GM19468 (cell line): ENCODE data around the gene DNAH14.
"Not testable (repeated sequence)": the region's sequence is repeated elsewhere in the genome, so short reads cannot be mapped to it uniquely, and the experiment has no call there.

Source experiments
- ATAC-seq: cut with Tn5 transposase; IDR thresholded peaks from one replicate; pipeline ENCODE4 v1.9.1; 2021; ENCODE audit warnings: mild to moderate bottlenecking, moderate library complexity, moderate number of reproducible peaks; ENCODE audit not compliant: unreplicated experiment; ENCODE audit errors: extremely low read depth

DNAH14 gene

DNA sequence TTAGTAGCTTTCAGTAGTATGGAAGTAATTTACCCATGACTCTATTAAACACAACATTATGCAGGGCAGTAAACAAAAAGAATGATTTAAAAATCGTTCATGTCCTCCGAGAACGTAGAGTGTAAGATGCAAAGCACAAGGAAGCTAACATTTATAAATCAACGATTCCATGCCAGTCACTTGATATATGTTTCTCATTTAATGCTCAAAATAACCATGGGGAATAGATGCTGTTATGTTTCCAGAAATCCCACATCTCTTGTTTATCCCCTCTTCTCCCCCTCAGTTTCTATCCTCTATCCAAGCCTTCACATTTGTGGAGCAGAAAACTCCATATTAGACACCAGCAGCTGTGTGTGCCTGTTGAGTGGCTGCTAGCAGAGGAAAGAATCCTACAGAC, 445.5 kb downstream of the DNAH14 start:
- no peak for ATAC-seq

DNA sequence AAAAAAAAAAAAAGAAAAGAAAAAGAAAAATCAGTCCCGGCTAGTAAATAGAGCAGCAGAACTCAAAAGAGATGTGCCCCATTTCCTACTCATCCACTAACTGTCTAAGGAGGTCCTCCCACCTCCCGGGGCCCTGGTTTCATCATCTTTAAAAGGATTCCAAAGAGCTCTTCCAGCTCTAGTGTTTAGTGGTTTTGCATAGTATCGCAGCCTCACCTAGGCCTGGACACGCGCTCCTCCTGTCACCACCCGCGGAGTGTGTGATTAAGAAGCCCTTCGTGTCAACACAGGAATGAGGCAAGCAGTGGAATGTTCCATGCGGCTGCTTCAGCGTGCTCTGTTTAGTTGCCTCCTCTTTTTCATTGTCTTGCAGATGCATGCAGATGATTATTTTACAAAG, 449.4 kb downstream of the DNAH14 start:
- ATAC-seq, result no peak

DNA sequence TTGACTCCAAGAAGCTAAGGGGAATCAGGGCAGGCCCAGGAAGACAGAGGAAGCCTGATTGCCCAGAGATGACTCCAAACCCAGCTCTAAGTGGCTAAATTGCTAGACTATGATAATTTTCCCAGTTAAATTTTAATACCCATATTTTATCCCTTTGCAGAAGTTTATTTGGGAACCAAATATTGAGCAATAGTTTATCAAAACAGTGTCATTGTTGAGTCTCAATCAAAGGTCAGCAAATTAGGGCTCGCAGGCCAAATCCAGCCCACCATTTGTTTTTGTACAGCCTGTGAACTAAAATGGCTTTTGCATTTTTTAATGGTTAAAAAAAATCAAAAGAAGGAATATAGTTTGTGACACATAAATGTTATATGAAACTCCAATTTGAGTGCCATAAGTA, 451.2 kb downstream of the DNAH14 start:
- no peak for ATAC-seq

DNA sequence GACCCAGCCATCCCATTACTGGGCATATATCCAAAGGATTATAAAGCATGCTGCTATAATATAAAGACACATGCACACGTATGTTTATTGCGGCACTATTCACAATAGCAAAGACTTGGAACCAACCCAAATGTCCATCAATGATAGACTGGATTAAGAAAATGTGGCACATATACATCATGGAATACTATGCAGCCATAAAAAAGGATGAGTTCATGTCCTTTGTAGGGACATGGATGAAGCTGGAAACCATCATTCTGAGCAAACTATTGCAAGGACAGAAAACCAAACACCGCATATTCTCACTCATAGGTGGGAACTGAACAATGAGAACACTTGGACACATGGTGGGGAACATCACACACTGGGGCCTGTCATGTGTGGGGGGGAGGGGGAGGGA, 457.4 kb downstream of the DNAH14 start:
- ATAC-seq, result not testable (repeated sequence)

DNA sequence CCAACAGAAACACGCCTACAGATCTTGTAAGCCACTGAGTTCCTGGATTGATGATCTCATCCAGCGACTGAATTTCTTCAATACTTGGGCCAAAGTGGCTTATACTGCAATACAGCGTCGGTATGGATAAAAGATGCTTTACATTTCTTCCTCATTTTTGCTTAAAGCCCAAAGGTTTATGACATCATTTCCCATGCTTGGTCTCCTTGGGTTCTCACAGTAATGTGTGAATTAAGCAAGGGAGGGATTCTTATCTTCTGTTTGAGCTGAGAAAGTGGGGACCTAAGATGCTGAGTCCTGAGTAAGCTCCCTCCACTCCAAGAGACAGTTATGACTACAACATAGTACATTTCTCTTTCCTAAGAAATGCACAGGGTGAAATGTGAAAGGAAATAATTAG, 458.9 kb downstream of the DNAH14 start:
- ATAC-seq, result no peak

DNA sequence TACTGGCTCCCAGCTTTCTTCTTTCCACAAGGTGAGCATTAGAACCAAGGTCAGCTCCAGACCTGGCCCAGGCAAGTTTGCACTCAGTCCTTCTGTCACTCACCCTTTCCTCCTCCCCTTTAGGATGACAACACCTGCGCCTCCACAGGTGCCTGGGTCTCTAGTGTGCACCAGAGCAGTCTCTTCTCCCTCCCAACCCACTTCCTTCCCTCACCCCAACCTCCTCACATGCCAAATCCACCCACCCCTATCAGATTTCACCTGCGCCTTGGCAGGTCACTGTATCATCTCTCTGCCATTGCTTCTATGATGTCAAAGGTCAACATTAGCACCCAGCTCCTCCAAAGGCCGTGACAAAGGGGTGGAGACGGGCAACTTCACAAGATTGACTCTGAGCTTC, 460.4 kb downstream of the DNAH14 start:
- ATAC-seq, result no peak

DNA sequence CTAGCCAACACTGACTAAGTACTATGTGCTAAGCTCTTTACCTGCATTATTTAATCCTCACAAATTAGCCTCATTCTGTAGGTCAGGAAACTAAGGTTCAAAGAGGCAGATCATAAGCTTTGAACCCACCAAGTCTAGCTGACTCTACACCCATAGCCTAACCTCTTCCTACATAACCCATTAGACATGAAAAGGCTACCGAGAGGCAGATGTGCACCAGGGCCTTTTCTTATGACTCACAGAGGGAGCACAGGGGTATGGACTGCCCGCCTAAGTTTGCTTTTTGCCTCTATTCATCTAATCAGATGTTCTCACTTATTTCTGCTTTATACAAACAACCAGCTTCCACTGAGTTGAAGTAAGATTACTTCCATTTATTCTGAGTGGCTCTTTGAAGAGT, 466.9 kb downstream of the DNAH14 start:
- ATAC-seq, result no peak

DNA sequence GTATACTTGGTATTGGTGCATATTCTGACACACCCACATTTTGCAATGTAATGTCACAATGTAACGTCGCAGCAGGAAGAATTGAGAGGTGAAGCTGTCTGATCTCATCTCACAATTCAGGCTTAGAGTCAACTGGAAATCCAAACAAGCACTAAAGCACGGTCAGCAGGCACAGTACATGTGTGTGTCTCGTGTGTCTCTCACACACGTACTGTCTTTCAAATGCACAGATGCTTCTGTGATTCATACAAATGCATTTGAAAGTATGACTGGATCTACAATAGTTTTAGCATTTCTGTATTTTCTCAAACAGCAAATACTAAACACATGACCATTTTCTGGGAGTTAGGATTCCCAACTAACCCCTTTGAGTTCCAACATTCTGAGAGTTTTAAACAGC, 471.5 kb downstream of the DNAH14 start:
- ATAC-seq, result no peak

DNA sequence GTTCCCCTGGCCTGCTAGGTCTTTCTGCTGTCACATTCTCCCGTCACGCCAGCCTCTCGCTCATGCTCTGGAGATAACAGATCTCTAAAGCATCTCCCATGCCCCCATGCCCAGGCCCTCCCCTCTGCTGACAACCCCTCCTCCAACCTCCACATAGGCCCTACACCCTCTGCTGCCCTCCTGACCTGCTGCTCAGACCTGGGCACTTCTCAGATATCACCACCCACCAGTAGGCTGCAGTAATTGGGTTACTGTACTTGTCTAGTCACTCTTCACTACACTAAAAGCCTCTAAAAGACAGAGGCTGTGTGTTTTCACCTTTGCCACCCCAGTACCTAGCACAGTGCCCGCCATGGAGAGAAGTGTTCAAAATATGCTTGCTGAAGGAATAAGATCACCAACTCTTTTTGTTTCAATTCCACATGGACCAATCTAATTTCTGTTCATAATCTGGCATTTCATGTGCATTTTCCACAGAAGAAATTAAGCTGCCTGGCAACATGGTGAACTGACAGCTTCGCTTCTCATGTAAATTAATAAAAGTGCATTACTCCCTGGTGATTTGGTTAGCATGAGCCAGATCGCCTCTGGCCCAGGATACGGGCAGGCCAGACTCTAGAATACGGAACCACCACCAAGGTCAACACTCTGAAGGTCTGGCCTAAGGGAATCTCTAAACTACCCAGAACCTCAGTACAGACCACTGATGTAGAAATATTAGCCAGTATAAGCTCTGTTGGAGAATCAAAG, 477.7 kb downstream of the DNAH14 start:
- no peak for ATAC-seq

DNA sequence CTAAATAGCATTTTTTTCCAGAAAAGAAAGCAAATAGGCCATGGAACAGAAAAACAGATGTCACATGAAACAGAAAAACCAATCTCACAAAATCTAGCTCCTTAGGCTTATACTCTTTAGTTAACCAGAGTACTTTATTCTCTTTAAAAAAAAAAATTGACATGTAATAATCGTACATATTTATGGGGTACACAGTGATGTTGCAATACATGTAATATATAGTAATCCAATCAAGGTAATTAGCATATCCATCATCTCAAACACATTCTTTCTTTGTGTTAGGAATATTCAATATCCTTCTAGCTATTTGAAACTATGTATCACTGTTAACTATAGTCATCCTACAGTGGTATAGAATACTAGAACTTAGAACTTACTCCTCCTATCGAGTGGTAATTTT, 478.3 kb downstream of the DNAH14 start:
- ATAC-seq, result no peak

DNA sequence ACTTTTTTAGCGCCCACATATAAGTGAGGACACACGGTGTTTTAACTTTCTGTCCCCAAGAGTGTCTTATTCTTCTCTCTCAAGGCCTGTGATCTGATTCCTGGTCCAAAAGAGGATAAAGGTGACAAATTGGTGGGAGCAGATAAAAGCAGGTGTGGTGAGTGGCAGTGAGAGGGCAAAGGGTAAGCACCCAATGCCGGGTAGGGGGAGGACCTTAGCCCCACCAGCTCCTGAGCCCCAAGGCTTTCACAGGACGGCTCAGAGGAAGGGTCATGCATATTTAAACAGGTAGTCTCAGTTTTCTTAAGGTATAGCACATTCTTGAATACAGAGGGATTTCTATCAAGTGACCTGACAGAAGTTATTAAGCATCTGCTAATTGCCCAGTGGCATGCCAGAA, 478.8 kb downstream of the DNAH14 start:
- no peak for ATAC-seq

DNA sequence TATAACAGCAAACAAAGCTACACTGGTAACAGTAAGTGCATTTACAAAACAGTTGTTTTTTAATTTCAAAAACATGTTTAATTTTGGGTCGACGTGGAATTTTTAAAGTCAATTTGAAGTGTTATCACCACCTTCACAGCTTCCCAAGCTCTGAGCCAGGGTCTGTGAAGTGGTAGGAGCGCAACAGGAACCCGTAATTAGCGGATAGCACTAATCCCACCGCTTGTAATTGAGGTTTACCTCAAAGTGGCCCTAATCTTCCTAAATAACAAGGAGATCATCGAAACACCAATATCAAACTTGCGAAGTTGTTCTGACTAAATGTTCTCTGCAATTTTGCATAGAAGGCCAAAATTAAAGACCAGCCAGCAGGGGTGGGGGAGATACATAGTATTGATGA, 479.6 kb downstream of the DNAH14 start:
- ATAC-seq, result no peak

DNA sequence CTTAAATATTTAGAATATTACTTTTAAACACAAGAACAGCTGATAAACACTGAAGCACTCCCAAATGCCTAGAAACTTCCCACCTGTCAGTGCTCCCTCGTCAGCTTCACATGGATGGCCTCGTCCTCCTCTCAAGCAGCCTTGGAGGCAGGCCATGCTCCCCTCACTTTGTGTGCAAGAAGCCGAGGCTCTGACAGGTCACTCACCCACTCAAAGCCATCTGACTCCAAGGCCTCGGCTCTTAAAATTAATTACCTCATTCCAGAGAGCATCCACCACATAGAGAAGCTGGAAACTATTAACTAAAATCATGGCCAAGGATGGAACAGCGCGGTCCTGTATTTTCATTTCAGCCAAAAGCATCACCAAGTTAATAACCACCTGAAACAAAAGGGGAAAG, 480.6 kb downstream of the DNAH14 start:
- no peak for ATAC-seq

DNA sequence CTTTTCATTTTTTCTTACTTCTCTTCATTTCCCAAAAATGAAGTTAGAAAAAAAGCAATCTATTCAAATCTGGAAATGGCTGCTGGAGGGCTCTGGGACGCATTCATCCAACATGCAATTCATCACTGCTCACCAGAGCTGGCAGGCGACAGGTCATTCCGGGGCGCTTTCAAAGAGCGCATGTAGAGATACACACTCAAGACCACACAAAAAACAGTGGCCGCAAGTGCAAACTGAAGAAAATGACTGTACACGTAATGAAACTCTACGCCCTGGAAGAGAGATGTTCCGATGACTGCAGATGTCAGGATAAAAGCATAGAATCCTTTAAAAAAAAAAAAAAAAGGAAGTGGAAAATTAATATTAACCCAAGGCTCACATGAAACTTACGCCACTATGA, 482.8 kb downstream of the DNAH14 start:
- no peak for ATAC-seq

DNA sequence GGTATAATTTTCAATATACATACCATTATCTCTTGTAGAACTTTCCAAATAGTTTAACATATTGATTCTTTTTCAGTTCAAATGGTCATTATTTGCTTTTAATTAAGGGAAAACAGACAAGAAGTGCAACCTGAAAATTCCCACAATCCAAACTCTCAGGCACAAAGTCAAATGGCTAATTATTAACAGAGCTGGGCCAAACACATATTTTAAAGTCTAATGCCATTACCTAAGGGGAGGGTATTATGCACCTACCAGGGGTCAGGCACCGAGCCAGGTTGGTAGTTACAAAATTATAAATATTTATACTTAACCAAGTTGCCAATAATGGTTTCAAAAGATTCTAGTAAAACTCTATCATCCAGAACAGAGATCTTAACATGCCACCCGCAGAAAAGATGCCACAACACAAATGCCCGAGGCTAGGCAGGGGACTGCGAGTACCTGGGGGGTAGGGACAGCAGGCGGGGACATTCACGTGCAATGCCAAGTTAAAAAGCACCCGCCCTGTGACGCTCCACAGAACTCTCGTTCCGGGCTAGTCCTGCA, 483.4 kb downstream of the DNAH14 start:
- no peak for ATAC-seq

DNA sequence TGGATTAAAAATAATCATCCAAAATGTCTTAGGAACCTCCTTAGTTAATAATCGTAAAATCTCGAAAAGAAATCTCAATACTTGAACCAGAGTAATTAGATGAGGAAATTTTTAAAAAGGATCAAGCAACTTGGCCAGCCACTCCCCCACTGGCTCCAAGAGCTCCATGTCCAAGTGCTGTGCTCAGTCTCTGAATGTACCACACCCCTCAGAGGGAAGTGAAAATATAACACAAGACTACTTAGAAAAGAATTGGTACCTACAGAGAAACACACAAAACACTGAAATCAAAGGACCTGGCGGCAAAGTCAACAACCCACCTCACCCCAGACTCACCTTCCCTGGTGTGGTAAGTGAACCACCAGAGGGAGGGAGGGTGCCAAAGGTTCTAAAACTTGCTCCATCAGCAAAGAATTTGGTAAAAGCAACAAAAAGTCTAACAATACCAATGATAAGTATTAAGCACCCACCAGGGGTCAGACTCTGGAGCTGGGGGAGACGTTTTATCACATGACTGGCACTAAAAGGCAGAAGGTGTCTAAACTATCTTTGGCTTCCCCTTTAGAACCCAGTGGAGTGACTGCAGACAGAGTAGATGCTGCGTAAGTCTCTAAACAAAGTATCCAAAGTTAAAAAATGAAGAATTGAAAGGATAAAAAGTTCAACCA, 484.4 kb downstream of the DNAH14 start:
- ATAC-seq, result no peak

DNA sequence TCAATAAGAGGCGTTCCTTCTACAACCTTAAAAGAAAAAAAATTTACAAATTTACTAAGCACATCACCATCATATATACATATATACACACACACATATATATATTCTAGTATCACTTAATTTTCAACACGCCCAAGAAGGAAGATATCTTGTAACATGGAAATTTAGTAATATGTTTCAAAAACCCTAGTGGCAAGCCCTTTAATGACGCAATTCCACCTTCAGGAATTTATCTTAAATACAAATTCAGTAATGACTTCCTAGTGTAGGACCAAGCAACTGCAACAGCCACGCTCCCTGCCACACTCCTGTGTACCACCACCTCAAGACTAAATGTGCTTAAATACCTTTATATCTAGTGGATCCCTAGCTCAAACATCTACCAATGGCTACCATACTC, 485.8 kb downstream of the DNAH14 start:
- no peak for ATAC-seq

DNA sequence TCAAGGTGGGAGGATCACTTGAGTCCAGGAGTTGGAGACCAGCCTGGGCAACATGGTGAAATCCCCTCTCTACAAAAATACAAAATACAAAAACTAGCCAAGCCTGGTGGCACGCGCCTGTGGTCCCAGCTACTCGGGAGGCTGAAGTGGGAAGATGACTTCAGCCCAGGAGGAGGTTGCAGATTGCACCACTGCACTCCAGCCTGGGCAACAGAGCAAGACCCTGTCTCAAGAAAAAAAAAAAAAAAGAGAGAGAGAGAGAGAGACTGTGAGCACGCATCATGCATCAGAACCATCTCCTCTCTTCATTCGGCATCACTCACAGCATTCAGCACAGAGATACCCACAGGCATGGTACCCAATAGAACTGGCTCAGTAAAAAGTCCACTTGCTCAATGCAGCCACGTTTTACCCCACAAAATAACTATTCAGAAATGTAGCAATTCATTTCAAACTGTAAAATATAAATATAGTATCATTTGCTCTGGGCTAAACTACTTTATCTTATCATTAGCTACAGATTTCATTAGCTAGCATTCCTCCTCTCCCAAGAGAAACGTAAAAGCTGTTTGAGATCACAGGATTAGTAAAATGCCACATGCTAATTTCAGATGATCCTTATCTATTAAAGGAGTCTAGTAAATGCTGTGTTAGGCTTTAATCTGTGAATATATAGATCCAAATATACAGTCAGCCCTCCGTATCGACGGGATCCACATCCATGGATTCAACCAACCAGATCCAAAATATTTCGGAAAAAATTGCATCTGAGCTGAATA, 486.7 kb downstream of the DNAH14 start:
- ATAC-seq, result no peak

DNA sequence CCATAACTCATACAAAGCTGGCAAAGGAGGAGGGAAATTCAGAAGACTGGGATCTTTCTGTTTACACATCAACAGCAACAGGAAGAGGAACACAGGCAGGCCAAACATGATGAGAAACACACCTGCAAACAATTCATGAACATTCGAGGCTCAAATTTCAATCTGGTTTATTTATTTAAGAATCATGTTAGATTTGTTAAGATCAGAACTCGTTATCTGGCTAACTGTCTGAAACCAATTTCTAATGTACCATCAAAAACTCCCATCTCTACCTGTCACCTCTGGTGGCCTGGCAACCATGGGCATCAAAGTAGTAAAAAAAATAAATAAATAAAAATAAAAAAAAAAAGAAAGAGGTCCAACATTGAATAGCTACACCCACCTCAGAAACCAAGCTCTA, 488.6 kb downstream of the DNAH14 start:
- no peak for ATAC-seq

DNA sequence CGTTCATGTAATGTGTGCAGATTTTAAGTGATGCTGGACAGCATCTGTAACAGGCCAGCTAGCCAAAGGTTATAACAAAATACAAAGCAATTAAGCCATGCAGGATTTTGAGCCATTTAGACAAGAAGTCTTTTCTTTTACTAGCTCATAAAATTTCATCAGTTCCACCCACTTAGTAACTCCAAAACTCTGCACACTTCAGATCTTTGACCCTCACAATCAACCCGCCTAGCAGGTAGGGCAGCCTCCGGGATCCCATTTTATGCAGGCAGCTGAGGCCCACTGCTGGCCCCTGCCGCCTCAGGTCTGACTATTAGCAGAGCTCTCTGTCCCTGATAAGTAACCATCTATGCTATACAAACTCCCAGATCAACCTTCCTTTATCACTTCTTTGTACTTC, 489.1 kb downstream of the DNAH14 start:
- ATAC-seq, result no peak

DNA sequence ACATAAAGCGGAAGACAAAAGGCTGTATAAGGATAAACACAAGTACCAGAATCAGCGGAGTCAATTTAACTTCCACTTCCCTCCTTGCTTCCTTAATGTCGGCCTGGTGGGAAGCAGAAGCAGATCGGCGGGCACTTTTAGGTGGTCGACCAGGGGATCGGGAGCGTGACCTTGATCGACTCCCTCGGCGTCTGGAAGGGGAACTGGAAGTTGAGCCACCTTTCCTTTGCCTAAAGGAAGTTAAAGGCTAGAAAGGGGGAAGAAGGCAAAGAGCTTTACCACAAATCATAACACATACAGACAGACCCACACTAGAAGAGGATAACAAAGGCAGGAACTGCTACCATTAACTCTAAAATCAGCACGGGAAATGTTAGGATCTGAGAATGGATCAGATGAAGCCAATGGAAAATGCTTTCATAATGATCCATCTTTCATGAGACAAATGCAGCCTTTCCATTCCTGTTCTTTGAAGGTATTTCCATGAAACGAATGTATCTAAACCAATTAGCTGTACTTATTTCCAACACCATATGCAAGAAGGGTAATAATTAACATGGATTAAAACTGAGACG, 492.6 kb downstream of the DNAH14 start:
- ATAC-seq, result no peak
